H1 (cell line): ENCODE results near the gene ILDR2. TPM values are rescaled to one million over a fixed set of nuclear protein-coding genes. Genes with fewer than 3 reads are reported as not detected.

ENCODE experiments used
- CTCF ChIA-PET: fragments of 300-600 bp; sonication (Branson Sonifier 250); formaldehyde crosslinking; loops from one replicate; lab custom pipeline; 2021; ENCODE audit not compliant: partially characterized antibody; lab: Charles Lee
- POLR2A ChIA-PET: fragments of 300-600 bp; sonication (Branson Sonifier 250); formaldehyde crosslinking; loops from one replicate; lab custom pipeline; 2021; ENCODE audit warnings: inconsistent platforms; ENCODE audit not compliant: partially characterized antibody; lab: Charles Lee
- DNase-seq, 2 experiments: peaks; one replicate each; pipeline versions ENCODE4 v3.0.0 to v3.0.0-alpha.2; 2010 to 2022; ENCODE audit warnings: low spot score in 2 of 2, low read depth in 1 of 2, mixed read lengths in 1 of 2
- FAIRE-seq: peaks from 2 replicates; lab custom pipeline; 2011; peaks lifted over from hg19 to GRCh38; lab: Jason Lieb, UNC
- H2AFZ ChIP-seq: 2 replicates; pipeline ENCODE4 v1.8.1; 2012; ENCODE audit warnings: low read length, inconsistent platforms
- H2AK5ac ChIP-seq: 2 replicates; pipeline ENCODE4 v1.6.1; 2013; ENCODE audit warnings: low read depth, low read length
- H2BK120ac ChIP-seq: replicated peaks from 2 replicates; pipeline ENCODE3; 2013; ENCODE audit warnings: low read depth, low read length, inconsistent platforms
- H2BK12ac ChIP-seq: 2 replicates; pipeline ENCODE4 v1.6.1; 2013; ENCODE audit warnings: low read depth, low read length
- H2BK15ac ChIP-seq: 2 replicates; pipeline ENCODE4 v1.6.1; 2013; ENCODE audit warnings: low read length
- H2BK20ac ChIP-seq: 2 replicates; pipeline ENCODE4 v1.6.1; 2013; ENCODE audit warnings: low read length
- H2BK5ac ChIP-seq: 2 replicates; pipeline ENCODE4 v1.6.1; 2013; ENCODE audit warnings: low read depth, low read length
- H3K14ac ChIP-seq: 2 replicates; pipeline ENCODE4 v1.6.1; 2013; ENCODE audit warnings: inconsistent platforms; ENCODE audit not compliant: insufficient read length
- H3K18ac ChIP-seq: 2 replicates; pipeline ENCODE4 v1.6.1; 2013; ENCODE audit warnings: low read length; ENCODE audit errors: extremely low read depth
- H3K23ac ChIP-seq: 2 replicates; pipeline ENCODE4 v1.6.1; 2013; ENCODE audit warnings: inconsistent platforms; ENCODE audit not compliant: insufficient read length
- H3K23me2 ChIP-seq: 2 replicates; pipeline ENCODE4 v1.6.1; 2013; ENCODE audit warnings: low read depth, low read length
- H3K27ac ChIP-seq: 2 replicates; pipeline ENCODE4 v1.6.1; 2011; ENCODE audit warnings: low read depth, low read length, inconsistent platforms
- H3K27me3 ChIP-seq, 4 experiments: replicated peaks in 1 of 4; 1 replicate in 1 of 4; 2 replicates in 3 of 4; pipeline versions ENCODE4 v1.6.1 to v1.8.1; 2011 to 2013; ENCODE audit warnings: low read length in 3 of 4, mild to moderate bottlenecking in 3 of 4, inconsistent platforms in 2 of 4, mixed read lengths in 2 of 4, moderate library complexity in 1 of 4; ENCODE audit not compliant: control insufficient read depth in 3 of 4, insufficient read depth in 3 of 4; ENCODE audit errors: extremely low read depth in 1 of 4
- H3K36me3 ChIP-seq, 4 experiments: 2 replicates each; pipeline versions ENCODE4 v1.6.1 to v1.8.1; 2011 to 2013; ENCODE audit warnings: mild to moderate bottlenecking in 4 of 4, low read length in 3 of 4, moderate library complexity in 2 of 4, control low read depth in 1 of 4, inconsistent platforms in 1 of 4; ENCODE audit not compliant: insufficient read depth in 4 of 4, control insufficient read depth in 2 of 4
- H3K4ac ChIP-seq: replicated peaks from 2 replicates; pipeline ENCODE3; 2013; ENCODE audit warnings: low read length, low read depth, mixed read lengths, inconsistent platforms; ENCODE audit not compliant: insufficient read length
- H3K4me1 ChIP-seq, 4 experiments: replicated peaks in 1 of 4; 1 replicate in 1 of 4; 2 replicates in 3 of 4; pipeline versions ENCODE4 v1.6.1 to v1.8.1; 2011 to 2013; ENCODE audit warnings: low read length in 3 of 4, inconsistent platforms in 2 of 4, mixed read lengths in 1 of 4; ENCODE audit not compliant: insufficient read depth in 4 of 4, control insufficient read depth in 3 of 4
- H3K4me2 ChIP-seq, 2 experiments: 2 replicates each; pipeline versions ENCODE4 v1.6.1 to v1.8.1; 2011 to 2013; ENCODE audit warnings: low read depth in 2 of 2, low read length in 2 of 2, control low read depth in 1 of 2, inconsistent platforms in 1 of 2, mild to moderate bottlenecking in 1 of 2; ENCODE audit not compliant: insufficient read depth in 1 of 2
- H3K4me3 ChIP-seq, 4 experiments: fragments of 200-600, 300-600 bp in 1 of 4; sonication (generic), shearing (Covaris generic), sonication (Bioruptor Twin) in 1 of 4; 2 replicates each; pipeline versions ENCODE4 v1.5.1 to v1.8.1; 2011 to 2016; ENCODE audit warnings: low read length in 4 of 4, low read depth in 3 of 4, control low read depth in 2 of 4, inconsistent platforms in 2 of 4, mild to moderate bottlenecking in 2 of 4, mixed read lengths in 1 of 4, moderate library complexity in 1 of 4; ENCODE audit not compliant: insufficient read depth in 2 of 4; ENCODE audit errors: extremely low read depth in 1 of 4
- H3K56ac ChIP-seq: replicated peaks from 2 replicates; pipeline ENCODE3; 2013; ENCODE audit warnings: low read depth, mild to moderate bottlenecking, mixed read lengths, low read length, inconsistent platforms; ENCODE audit not compliant: insufficient read length
- H3K79me1 ChIP-seq: 2 replicates; pipeline ENCODE4 v1.6.1; 2013; ENCODE audit warnings: low read depth, low read length, control low read depth
- H3K79me2 ChIP-seq, 2 experiments: 2 replicates each; pipeline versions ENCODE4 v1.6.1 to v1.8.1; 2012 to 2013; ENCODE audit warnings: low read length in 2 of 2, mild to moderate bottlenecking in 2 of 2, inconsistent platforms in 1 of 2; ENCODE audit not compliant: insufficient read depth in 2 of 2, control insufficient read depth in 1 of 2
- H3K9ac ChIP-seq, 4 experiments: replicated peaks in 1 of 4; 1 replicate in 1 of 4; 2 replicates in 3 of 4; pipeline versions ENCODE4 v1.6.1 to v1.8.1; 2011 to 2013; ENCODE audit warnings: low read depth in 3 of 4, low read length in 3 of 4, control low read depth in 2 of 4, mild to moderate bottlenecking in 2 of 4, moderate library complexity in 2 of 4, inconsistent platforms in 1 of 4; ENCODE audit errors: extremely low read depth in 1 of 4
- H3K9me3 ChIP-seq, 2 experiments: 2 replicates each; pipeline versions ENCODE4 v1.6.1 to v1.8.1; 2012 to 2013; ENCODE audit warnings: mild to moderate bottlenecking in 2 of 2, moderate library complexity in 2 of 2, control low read depth in 1 of 2, inconsistent platforms in 1 of 2, low read depth in 1 of 2, low read length in 1 of 2, mixed read lengths in 1 of 2; ENCODE audit not compliant: insufficient read depth in 2 of 2
- H4K20me1 ChIP-seq, 2 experiments: replicated peaks in 1 of 2; 2 replicates each; pipeline versions ENCODE3 to v1.8.1; 2011 to 2013; ENCODE audit warnings: inconsistent platforms in 2 of 2, low read length in 2 of 2, mild to moderate bottlenecking in 1 of 2; ENCODE audit not compliant: insufficient read depth in 2 of 2, control insufficient read depth in 1 of 2
- H4K5ac ChIP-seq: 2 replicates; pipeline ENCODE4 v1.6.1; 2013; ENCODE audit warnings: low read length, low read depth, mixed read lengths, inconsistent platforms; ENCODE audit not compliant: insufficient read length
- H4K8ac ChIP-seq: 2 replicates; pipeline ENCODE4 v1.8.0; 2013; ENCODE audit warnings: mild to moderate bottlenecking, moderate library complexity, low read length, inconsistent platforms; ENCODE audit not compliant: insufficient read depth; ENCODE audit errors: extremely low read depth
- H4K91ac ChIP-seq: replicated peaks from 2 replicates; pipeline ENCODE3; 2013; ENCODE audit warnings: low read length, mixed read lengths, inconsistent platforms; ENCODE audit not compliant: insufficient read length
- ASH2L ChIP-seq: fragments of 200-600, 300-600 bp; sonication (generic); IDR thresholded peaks from one replicate; pipeline ENCODE4 v1.7.1; 2017; ENCODE audit warnings: low read length
- BRCA1 ChIP-seq: IDR thresholded peaks from 2 replicates; pipeline ENCODE4 v1.6.1; 2012; ENCODE audit warnings: low read depth, low read length, improper control_type of control experiment
- CHD1 ChIP-seq: IDR thresholded peaks from 2 replicates; pipeline ENCODE4 v1.6.1; 2012; ENCODE audit warnings: low read depth, low read length, improper control_type of control experiment
- CHD2 ChIP-seq: IDR thresholded peaks from 2 replicates; pipeline ENCODE4 v1.6.1; 2012; ENCODE audit warnings: low read length, improper control_type of control experiment
- CTBP2 ChIP-seq: IDR thresholded peaks from 2 replicates; pipeline ENCODE4 v1.7.0; 2011; ENCODE audit warnings: borderline replicate concordance, mild to moderate bottlenecking, moderate library complexity, mixed read lengths, low read length; ENCODE audit not compliant: insufficient read depth, insufficient read length
- E2F6 ChIP-seq: IDR thresholded peaks from 2 replicates; pipeline ENCODE4 v1.6.1; 2012; ENCODE audit warnings: inconsistent platforms
- EP300 ChIP-seq, 2 experiments: IDR thresholded peaks; 1 replicate in 1 of 2; 2 replicates in 1 of 2; pipeline ENCODE4 v1.6.1; 2011 to 2012; ENCODE audit warnings: low read depth in 2 of 2, low read length in 2 of 2, mild to moderate bottlenecking in 2 of 2, borderline replicate concordance in 1 of 2, inconsistent platforms in 1 of 2, moderate library complexity in 1 of 2
- HDAC2 ChIP-seq, 2 experiments: fragments of 300-600 bp in 1 of 2; sonication (generic) in 1 of 2; IDR thresholded peaks; 2 replicates each; pipeline ENCODE4 v1.6.1; 2011 to 2012; ENCODE audit warnings: low read depth in 2 of 2, low read length in 2 of 2, mild to moderate bottlenecking in 2 of 2, moderate library complexity in 2 of 2, borderline replicate concordance in 1 of 2, inconsistent platforms in 1 of 2
- KDM5A ChIP-seq: fragments of 200-600 bp; IDR thresholded peaks from 2 replicates; pipeline ENCODE4 v1.7.1; 2012; ENCODE audit warnings: mild to moderate bottlenecking, low read length, inconsistent platforms, mixed read lengths
- PHF8 ChIP-seq: fragments of 200-600 bp; sonication (generic); conservative IDR thresholded peaks from 2 replicates; pipeline ENCODE4 v1.7.1; 2012; ENCODE audit warnings: low read depth, mild to moderate bottlenecking, inconsistent platforms, low read length, moderate library complexity
- RBBP5 ChIP-seq: IDR thresholded peaks from 2 replicates; pipeline ENCODE4 v1.7.1; 2012; ENCODE audit warnings: low read depth, mild to moderate bottlenecking, inconsistent platforms, low read length, moderate library complexity, borderline replicate concordance
- SIX5 ChIP-seq: IDR thresholded peaks from 2 replicates; pipeline ENCODE4 v1.6.1; 2011; ENCODE audit warnings: mild to moderate bottlenecking, low read depth, low read length
- SP2 ChIP-seq: IDR thresholded peaks from 2 replicates; pipeline ENCODE4 v1.6.1; 2012; ENCODE audit warnings: mild to moderate bottlenecking, low read length, inconsistent platforms
- SP4 ChIP-seq: IDR thresholded peaks from 2 replicates; pipeline ENCODE4 v1.6.1; 2012; ENCODE audit warnings: low read length, inconsistent platforms
- WGBS, 2 experiments: shearing (Covaris generic) in 1 of 2; methylation state at CpG; one replicate each; pipeline versions ENCODE4 v1.1.6 to v1.1.7; 2013 to 2015; ENCODE audit warnings: low lambda C conversion rate in 2 of 2, mixed read lengths in 2 of 2, inconsistent platforms in 1 of 2, low coverage in 1 of 2, missing lambda C conversion rate in 1 of 2; ENCODE audit not compliant: insufficient replicate concordance in 2 of 2, insufficient coverage in 1 of 2, insufficient read length in 1 of 2; ENCODE audit errors: extremely low coverage in 1 of 2, missing lambda C conversion rate in 1 of 2; 5-methylcytosine and 5-hydroxymethylcytosine counted together
- polyA plus RNA-seq, 7 experiments: library from polyadenylated mRNA; depleted of rRNA in 3 of 7; stranded (reverse) in 5 of 7; unstranded in 2 of 7; fragments of >200 nt in 5 of 7; fragments of 200-250 nt in 2 of 7; gene quantifications; 1 replicate in 5 of 7; 2 replicates in 1 of 7; 4 replicates in 1 of 7; pipeline versions ENCODE4 v1.2.1 to v1.2.3, GENCODE V29; 2011 to 2013; ENCODE audit warnings: missing spikeins in 2 of 7, mixed read lengths in 2 of 7
- total RNA-seq: library from RNA; stranded (reverse); fragmentation: NEBNext Ultra II Directional; extraction: Animal tissue kit (Norgen Biotek cat#: 25700); gene quantifications from 2 replicates; pipeline ENCODE4 v1.2.1, GENCODE V29; 2021

ILDR2 gene
- total and polyA plus RNA-seq, 2 of the 8 experiments (the other 6 are each of a cell fraction or from before 2014, with no cell fraction given): 0.85 to 0.86 TPM

- CTCF ChIA-PET: interaction anchor here (0.9 to 3.5 kb wide), 3 partner anchors 50 to 81 kb away, joined by 3 to 16 read pairs (median 6); no protein-coding TSS in a partner anchor
- TF ChIP-seq CHD2 (no peak), EP300 (IDR thresholded peaks at IDR 0.05; ENCODE audit: borderline replicate concordance in 1 of 2, low read depth in 2 of 2, low read length in 2 of 2) (no peak), ASH2L (no peak), HDAC2 (IDR thresholded peaks at IDR 0.05; ENCODE audit: borderline replicate concordance in 1 of 2, low read depth in 2 of 2, low read length in 2 of 2) (no peak), BRCA1 (no peak), RBBP5 (no peak), KDM5A (no peak), SIX5 (no peak), CHD1 (no peak), SP4 (no peak), CTBP2 (no peak), PHF8 (no peak), E2F6 (no peak), SP2 (no peak)
Observed at GRCh38 chr1:166977951-166978350, 2.6 kb upstream of the ILDR2 start.

More at GRCh38 chr1:166977951-166978350, 2.6 kb upstream of the ILDR2 start:
- Histone ChIP-seq H3K79me2 (no peaks in the 10 kb centered on the region), H3K18ac (no peak overlapping the region), H2AK5ac (no peak overlapping the region), H3K4me1 (peaks cover 0 to 2% (median 0%) of the 10 kb centered on the region in 4 experiments; a peak in 3 of 7 replicates), H3K36me3 (no peaks in the 10 kb centered on the region), H4K8ac (no peak overlapping the region), H3K9ac (no peak overlapping the region), H3K4me2 (no peak overlapping the region), H2BK5ac (no peak overlapping the region), H3K23ac (no peak overlapping the region), H2BK20ac (no peak overlapping the region), H4K5ac (no peak overlapping the region), H3K27ac (no peak overlapping the region), H4K91ac (no peak overlapping the region), H3K79me1 (no peaks in the 10 kb centered on the region), H3K14ac (no peak overlapping the region), H3K9me3 (no peaks in the 10 kb centered on the region), H3K4me3 (no peak overlapping the region), H2AFZ (no peak overlapping the region), H3K56ac (no peak overlapping the region), H2BK120ac (no peak overlapping the region), H2BK12ac (no peak overlapping the region), H3K23me2 (peaks cover 8% of the 10 kb centered on the region; the same call in 1 of the 2 replicates), H4K20me1 (peaks cover 2% of the 10 kb centered on the region in 2 experiments), H3K27me3 (peaks cover 24 to 41% (median 39%) of the 10 kb centered on the region in 4 experiments), H2BK15ac (no peak overlapping the region), H3K4ac (no peak overlapping the region)
- DNase-seq: no peak
- POLR2A ChIA-PET: interaction anchor here (0.9 kb wide), 1 partner anchor 57 kb away, joined by 3 read pairs; no protein-coding TSS in a partner anchor
- no peak for FAIRE-seq
- 76% methylated on average over 2 of the region's 2 CpGs; no CpG with 5 or more reads in 1 of the 2 experiments for WGBS, 2 experiments
